ENCODE data around the gene PPIL3. TPM values are rescaled to one million over a fixed set of nuclear protein-coding genes. Genes with fewer than 3 reads are reported as not detected.

PPIL3 gene
- total RNA-seq, 3 donors from 2014 or later, result 25.0 to 30.4 (median 28.0) TPM

- Histone ChIP-seq H3K4me3 (no peak overlapping the region), H3K9me3 (no peaks in the 10 kb centered on the region), H3K4me1 (ENCODE audit: low read depth) (peaks cover 9% of the 10 kb centered on the region), H3K36me3 (ENCODE audit: low read depth) (no peaks in the 10 kb centered on the region)
- no peak for DNase-seq
- ATAC-seq, result no peak
- no peak for TF ChIP-seq CTCF (IDR thresholded peaks at IDR 0.05)
- intact Hi-C loops (cut with DNase I, micrococcal nuclease), result no loop called here
These were observed 43.1 kb downstream of the PPIL3 start for GRCh38 chr2:200845669-200846325.

GRCh38 chr2:200845194-200845593 is 43.7 kb downstream of the PPIL3 start:
- Histone ChIP-seq H3K9me3 (no peaks in the 10 kb centered on the region), H3K36me3 (ENCODE audit: low read depth) (no peaks in the 10 kb centered on the region), H3K4me3 (no peak overlapping the region), H3K4me1 (ENCODE audit: low read depth) (peaks cover 9% of the 10 kb centered on the region)
- DNase-seq, result no peak
- TF ChIP-seq CTCF (IDR thresholded peaks at IDR 0.05), result no peak
- ATAC-seq, result no peak
- intact Hi-C loops (cut with DNase I, micrococcal nuclease), result no loop called here

GRCh38 chr2:200843993-200844948 is 44.6 kb downstream of the PPIL3 start:
- Histone ChIP-seq H3K4me1 (ENCODE audit: low read depth) (peaks cover 9% of the 10 kb centered on the region), H3K9me3 (no peaks in the 10 kb centered on the region), H3K4me3 (no peak overlapping the region), H3K36me3 (ENCODE audit: low read depth) (no peaks in the 10 kb centered on the region)
- ATAC-seq (no peak), DNase-seq (no peak)
- no peak for TF ChIP-seq CTCF (IDR thresholded peaks at IDR 0.05)
- intact Hi-C loops (cut with DNase I, micrococcal nuclease), result no loop called here

- TF ChIP-seq CTCF (IDR thresholded peaks at IDR 0.05), result no peak
- ATAC-seq, result no peak
These were observed 49.4 kb downstream of the PPIL3 start for GRCh38 chr2:200839513-200839912.

GRCh38 chr2:200834701-200835100 is 54.2 kb downstream of the PPIL3 start:
- peaks cover 9% of the 10 kb centered on the region for H3K9me3 ChIP-seq
- H3K4me1 ChIP-seq (ENCODE audit: low read depth), result no peaks in the 10 kb centered on the region
- intact Hi-C loops (cut with DNase I, micrococcal nuclease), result no loop called here
- no peak overlapping the region for H3K4me3 ChIP-seq
- no peaks in the 10 kb centered on the region for H3K36me3 ChIP-seq (ENCODE audit: low read depth)
- ATAC-seq (no peak), DNase-seq (no peak)
- TF ChIP-seq CTCF (IDR thresholded peaks at IDR 0.05), result no peak

More at GRCh38 chr2:200839513-200839912, 49.4 kb downstream of the PPIL3 start:
- Histone ChIP-seq H3K36me3 (ENCODE audit: low read depth) (no peaks in the 10 kb centered on the region), H3K4me1 (ENCODE audit: low read depth) (no peaks in the 10 kb centered on the region), H3K9me3 (peaks cover 9% of the 10 kb centered on the region), H3K4me3 (no peak overlapping the region)
- intact Hi-C loops (cut with DNase I, micrococcal nuclease), result no loop called here
- DNase-seq, result no peak

Data from mucosa of descending colon (tissue), 3 donors.